GM12801 (cell line): Measurements from ENCODE around the gene FSTL1.

Experiments used
- TF ChIP-seq, protein P1 (sequence below): IDR thresholded peaks from one replicate; pipeline ENCODE4 v1.5.1; 2011; ENCODE audit warnings: control low read depth; ENCODE audit not compliant: insufficient read length; ENCODE audit errors: extremely low read depth

FSTL1 gene

GRCh38 chr3:120473389-120473788 is 22.6 kb upstream of the FSTL1 start:
- TF ChIP-seq, protein P1, sequence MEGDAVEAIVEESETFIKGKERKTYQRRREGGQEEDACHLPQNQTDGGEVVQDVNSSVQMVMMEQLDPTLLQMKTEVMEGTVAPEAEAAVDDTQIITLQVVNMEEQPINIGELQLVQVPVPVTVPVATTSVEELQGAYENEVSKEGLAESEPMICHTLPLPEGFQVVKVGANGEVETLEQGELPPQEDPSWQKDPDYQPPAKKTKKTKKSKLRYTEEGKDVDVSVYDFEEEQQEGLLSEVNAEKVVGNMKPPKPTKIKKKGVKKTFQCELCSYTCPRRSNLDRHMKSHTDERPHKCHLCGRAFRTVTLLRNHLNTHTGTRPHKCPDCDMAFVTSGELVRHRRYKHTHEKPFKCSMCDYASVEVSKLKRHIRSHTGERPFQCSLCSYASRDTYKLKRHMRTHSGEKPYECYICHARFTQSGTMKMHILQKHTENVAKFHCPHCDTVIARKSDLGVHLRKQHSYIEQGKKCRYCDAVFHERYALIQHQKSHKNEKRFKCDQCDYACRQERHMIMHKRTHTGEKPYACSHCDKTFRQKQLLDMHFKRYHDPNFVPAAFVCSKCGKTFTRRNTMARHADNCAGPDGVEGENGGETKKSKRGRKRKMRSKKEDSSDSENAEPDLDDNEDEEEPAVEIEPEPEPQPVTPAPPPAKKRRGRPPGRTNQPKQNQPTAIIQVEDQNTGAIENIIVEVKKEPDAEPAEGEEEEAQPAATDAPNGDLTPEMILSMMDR = no peak

DNA sequence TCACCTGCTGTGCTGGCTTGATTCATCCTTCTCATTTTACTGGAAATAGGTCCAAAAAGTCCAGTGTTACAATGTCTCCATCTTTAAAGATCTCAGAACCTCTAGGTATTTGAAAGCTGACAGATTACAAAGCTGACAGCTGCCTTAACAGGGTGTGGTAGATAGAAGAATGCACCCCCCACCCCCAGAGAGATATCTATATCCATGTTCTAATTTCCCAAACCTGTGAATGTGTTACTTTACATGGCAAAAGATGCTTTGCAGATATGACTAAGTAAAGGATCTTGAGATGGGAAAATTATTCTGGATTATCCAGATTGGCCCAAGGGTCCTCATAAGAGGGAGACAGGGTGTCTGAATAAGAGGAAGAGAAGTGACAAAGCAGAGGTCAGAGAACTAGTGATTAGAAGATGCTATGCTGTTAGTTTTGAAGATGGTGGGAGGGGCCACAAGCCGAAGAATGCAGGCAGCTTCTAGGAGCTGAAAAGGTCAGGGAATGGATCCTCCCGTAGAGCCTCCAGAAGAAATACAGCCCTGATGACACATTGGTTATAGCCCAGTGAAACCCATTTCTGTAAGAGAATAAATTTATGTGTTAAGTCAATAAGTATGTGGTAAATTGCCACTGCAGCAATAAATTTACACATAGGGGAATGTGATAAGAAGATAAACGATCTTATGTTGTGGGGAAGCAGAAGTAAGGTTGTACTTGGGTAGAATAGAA is 21.5 kb upstream of the FSTL1 start:
- TF ChIP-seq, protein P1 = no peak

DNA sequence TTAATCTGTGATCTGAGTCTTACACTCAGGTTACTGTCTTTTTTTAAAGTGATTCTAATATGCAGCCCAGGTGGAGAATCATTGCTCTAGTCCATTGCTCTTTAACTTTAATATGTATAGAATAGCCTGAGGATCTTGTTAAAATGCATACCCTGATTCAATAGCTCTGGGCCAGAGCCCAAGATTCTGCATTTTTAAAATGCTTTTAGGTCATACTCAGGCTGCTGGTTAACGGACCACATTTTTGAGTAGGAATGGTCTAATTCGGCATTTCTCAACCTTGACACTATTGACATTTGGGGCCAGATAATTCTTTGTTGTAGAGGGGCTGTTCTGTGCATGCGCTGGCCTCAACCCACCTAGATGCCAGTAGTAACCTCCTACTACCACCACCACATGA is 20.9 kb upstream of the FSTL1 start:
- TF ChIP-seq, protein P1 = no peak

- TF ChIP-seq, protein P1 = no peak
Measured at GRCh38 chr3:120470870-120471269, 20.1 kb upstream of the FSTL1 start.

- TF ChIP-seq, protein P1 = no peak
Measured at GRCh38 chr3:120469882-120470301, 19.1 kb upstream of the FSTL1 start.

DNA sequence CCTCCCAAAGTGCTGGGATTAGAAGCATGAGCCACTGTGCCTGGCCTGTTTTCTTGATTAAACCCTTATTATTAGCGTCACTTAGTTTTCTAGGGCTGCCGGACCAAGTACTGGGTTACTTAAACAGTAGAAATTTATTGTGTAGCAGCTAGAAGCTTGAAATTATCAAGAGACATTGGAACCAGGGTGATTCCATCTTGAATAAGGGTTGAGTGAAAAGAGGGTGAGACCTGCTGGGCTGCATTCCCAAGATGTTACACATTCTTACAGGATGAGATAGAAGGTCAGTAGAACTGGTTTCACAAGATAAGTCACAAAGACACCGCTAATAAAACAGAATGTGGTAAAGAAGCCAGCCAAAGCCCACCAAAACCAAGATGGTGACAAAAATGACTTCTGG is 18.6 kb upstream of the FSTL1 start:
- TF ChIP-seq, protein P1 = no peak

- TF ChIP-seq, protein P1 = no peak
Measured at GRCh38 chr3:120468635-120469295, 18.0 kb upstream of the FSTL1 start.
